ENCODE results near the gene SLC39A1. TPM values are rescaled to one million over a fixed set of nuclear protein-coding genes. Genes with fewer than 3 reads are reported as not detected.

SLC39A1 gene
- total RNA-seq, 2 donors from 2014 or later, result 76.8 to 90.9 TPM

DNA sequence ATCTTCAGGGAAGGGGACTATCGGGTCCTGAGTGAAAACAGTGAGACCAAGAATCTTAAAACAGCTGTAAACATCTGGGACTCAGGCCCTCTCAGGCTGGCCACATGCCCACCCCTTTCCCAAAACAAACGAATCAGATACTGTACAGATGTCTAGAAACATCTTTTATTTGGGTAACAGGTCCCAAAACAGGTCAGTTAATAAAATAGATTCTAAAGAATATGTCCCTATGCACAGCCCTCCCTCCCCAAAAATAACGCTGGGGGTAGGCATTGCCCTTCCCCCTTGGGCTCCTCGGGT lies 4.4 kb downstream of the SLC39A1 start:
- Histone ChIP-seq H3K27ac (peak overlapping the region; percentile 98), H3K36me3 (peaks cover 11% of the 10 kb centered on the region), H3K9ac (ENCODE audit: low read depth in 2 of 2, low read length in 2 of 2) (peak overlapping the region in 1 of 2 donors; percentile 95), H3K9me3 (no peaks in the 10 kb centered on the region), H3K4me3 (peak overlapping the region; percentile 80), H3K4me1 (peaks cover 14% of the 10 kb centered on the region), H3K27me3 (no peaks in the 10 kb centered on the region)
- DNase-seq, result no peak
- intact Hi-C loops (cut with DNase I), result no loop called here
- TF ChIP-seq, protein P1, sequence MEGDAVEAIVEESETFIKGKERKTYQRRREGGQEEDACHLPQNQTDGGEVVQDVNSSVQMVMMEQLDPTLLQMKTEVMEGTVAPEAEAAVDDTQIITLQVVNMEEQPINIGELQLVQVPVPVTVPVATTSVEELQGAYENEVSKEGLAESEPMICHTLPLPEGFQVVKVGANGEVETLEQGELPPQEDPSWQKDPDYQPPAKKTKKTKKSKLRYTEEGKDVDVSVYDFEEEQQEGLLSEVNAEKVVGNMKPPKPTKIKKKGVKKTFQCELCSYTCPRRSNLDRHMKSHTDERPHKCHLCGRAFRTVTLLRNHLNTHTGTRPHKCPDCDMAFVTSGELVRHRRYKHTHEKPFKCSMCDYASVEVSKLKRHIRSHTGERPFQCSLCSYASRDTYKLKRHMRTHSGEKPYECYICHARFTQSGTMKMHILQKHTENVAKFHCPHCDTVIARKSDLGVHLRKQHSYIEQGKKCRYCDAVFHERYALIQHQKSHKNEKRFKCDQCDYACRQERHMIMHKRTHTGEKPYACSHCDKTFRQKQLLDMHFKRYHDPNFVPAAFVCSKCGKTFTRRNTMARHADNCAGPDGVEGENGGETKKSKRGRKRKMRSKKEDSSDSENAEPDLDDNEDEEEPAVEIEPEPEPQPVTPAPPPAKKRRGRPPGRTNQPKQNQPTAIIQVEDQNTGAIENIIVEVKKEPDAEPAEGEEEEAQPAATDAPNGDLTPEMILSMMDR (IDR thresholded peaks at IDR 0.05), result no peak

DNA sequence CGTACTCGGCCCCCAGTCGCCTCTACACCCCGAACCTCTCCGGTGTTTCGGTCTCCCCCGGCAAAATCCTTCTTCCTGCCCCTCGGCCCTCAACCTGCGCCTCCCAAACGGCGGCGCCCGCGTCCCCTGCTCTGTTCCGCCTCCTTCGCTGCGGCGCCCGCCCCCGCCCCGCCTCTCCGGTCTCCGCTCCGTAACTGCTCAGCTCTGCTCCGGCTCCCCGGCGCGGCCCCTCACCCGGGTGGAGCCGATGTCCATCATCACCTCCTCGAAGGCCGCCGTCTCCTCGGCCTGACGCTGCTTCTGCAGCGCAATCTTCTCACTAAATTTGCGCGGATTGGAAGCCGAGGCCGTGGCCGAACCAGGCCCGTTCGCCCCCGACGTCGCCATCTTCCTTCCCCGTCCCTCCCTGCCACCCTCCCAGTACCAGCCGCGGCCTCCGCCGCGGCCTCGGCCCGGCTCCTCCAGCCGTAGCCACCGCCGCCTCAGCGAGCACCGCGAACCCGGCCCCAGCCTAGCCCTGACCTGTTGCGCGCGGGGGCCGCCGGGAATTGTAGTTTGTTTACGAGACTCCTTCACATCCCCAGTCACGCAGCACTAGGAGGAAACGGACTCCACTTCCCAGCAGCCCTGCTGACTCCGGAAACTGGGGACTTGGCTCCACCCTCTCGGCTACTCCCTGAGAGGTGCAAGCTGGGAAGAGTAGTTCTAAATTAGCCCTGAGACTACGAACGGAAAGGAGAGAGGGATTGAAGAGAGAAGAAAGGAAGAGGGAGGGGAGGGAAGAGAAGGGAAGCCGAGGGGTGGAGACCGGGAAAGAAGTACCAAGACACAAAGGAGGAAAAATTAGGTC lies 5.0 kb downstream of the SLC39A1 start, which contains the start of gene CRTC2:
TSS of gene CRTC2 (minus strand) at position 502 of the 850 bp plus-strand sequence. CDS start at position 387, 115 bp downstream.
- H3K9me3 ChIP-seq, result no peaks in the 10 kb centered on the region
- TF ChIP-seq, protein P1 (IDR thresholded peaks at IDR 0.05), result no peak
- peak within 1 kb of the TSS; percentile 98 for H3K27ac ChIP-seq
- DNase-seq, result peak; percentile 99
- no peaks in the 10 kb centered on the region for H3K27me3 ChIP-seq
- peak within 1 kb of the TSS; percentile 80 for H3K4me3 ChIP-seq
- intact Hi-C loops (cut with DNase I), result no loop called here
- peaks cover 11% of the 10 kb centered on the region for H3K36me3 ChIP-seq
- peak within 1 kb of the TSS; percentile 92 to 95 for H3K9ac ChIP-seq (ENCODE audit: low read depth in 2 of 2, low read length in 2 of 2)
- peaks cover 14% of the 10 kb centered on the region for H3K4me1 ChIP-seq

DNA sequence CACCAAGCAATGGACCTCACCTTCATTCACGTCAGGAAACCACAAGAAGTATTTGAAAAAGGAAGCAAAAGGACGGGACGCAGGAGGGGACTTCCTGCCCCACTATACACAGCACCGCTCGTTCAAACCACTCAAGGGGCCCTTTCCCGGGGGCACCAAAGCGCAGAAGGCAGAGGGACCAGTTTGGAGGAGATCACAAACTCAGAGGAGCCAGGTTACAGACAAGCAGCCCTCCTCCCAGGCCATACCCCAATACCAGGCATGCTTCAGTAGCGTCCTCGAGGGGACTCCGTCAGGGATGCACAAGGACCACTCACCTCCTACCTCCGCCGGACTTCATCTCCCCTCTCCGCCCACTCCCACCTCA lies 5.6 kb downstream of the SLC39A1 start:
- Histone ChIP-seq H3K4me3 (peak overlapping the region; percentile 80), H3K9ac (ENCODE audit: low read depth in 2 of 2, low read length in 2 of 2) (peak overlapping the region; percentile 92 to 95), H3K36me3 (peaks cover 12% of the 10 kb centered on the region), H3K9me3 (no peaks in the 10 kb centered on the region), H3K27ac (peak overlapping the region; percentile 98), H3K27me3 (no peaks in the 10 kb centered on the region), H3K4me1 (peaks cover 14% of the 10 kb centered on the region)
- TF ChIP-seq, protein P1 (IDR thresholded peaks at IDR 0.05), result no peak
- DNase-seq, result peak; percentile 47
- intact Hi-C loops (cut with DNase I), result no loop called here

DNA sequence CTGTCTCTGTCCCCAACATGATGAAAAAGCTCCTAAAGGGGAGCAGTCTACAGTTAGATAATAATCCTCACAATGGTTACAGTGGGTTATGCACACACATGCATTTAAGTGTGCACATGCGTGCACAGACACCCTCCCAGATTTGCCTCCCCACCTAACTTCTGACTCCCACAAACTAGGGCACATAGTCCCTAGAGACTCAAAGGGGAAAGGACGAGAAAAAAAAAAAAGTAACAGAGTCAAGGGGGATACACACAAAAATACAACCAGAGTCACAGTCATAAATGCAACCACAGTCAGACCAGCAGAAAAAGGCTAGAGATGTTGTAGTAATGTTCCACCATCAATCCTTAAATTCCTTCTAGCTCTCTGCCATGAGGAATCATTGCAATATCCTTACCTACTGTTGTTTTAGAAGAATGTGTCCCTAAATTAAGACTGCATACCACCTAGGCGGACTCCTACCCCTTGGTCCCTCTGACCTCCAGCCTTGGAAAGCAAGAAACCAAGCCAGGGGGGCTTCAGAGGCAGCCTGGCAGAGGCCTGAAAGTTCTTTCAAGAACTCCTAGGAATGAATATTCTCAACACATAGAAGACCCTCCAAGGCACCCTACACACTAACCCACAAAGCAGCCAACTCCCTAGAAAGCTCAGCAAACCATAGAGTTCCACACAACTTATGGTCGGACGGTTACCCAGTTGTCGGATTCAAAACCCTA lies 6.2 kb downstream of the SLC39A1 start:
- Histone ChIP-seq H3K36me3 (peaks cover 17% of the 10 kb centered on the region), H3K9me3 (no peaks in the 10 kb centered on the region), H3K4me3 (peak overlapping the region; percentile 80), H3K9ac (ENCODE audit: low read depth in 2 of 2, low read length in 2 of 2) (peak overlapping the region; percentile 92 to 95), H3K4me1 (peaks cover 11% of the 10 kb centered on the region), H3K27me3 (no peaks in the 10 kb centered on the region), H3K27ac (peak overlapping the region; percentile 98)
- DNase-seq, result no peak
- TF ChIP-seq, protein P1 (IDR thresholded peaks at IDR 0.05), result no peak
- intact Hi-C loops (cut with DNase I), result no loop called here

DNA sequence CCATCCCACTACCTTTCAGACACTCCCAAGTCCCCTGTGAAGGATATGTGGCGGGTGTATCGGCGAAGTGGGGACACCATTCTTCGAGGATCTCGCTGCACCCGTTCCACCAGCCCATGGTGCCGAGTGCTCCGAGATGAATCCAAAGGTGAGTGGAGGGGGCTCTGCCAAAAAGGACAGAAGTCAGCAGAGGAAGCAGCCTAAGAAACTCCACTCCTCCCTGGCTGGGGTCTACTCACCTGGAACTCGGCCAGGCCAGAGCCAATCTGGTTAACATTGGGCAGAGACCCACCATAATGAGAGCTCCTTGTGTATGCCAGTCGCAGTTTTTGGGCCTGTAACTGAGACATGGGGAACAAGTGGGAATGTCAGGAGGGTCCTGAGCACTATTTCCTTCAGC lies 8.5 kb downstream of the SLC39A1 start:
- no peak for DNase-seq
- no peaks in the 10 kb centered on the region for H3K27me3 ChIP-seq
- TF ChIP-seq, protein P1 (IDR thresholded peaks at IDR 0.05), result no peak
- peaks cover 6% of the 10 kb centered on the region for H3K36me3 ChIP-seq
- peaks cover 8% of the 10 kb centered on the region for H3K4me1 ChIP-seq
- H3K27ac ChIP-seq, result no peak overlapping the region
- H3K4me3 ChIP-seq, result no peak overlapping the region
- intact Hi-C loops (cut with DNase I), result no loop called here
- H3K9me3 ChIP-seq, result no peaks in the 10 kb centered on the region
- H3K9ac ChIP-seq (ENCODE audit: low read depth in 2 of 2, low read length in 2 of 2), result no peak overlapping the region

Measured in colonic mucosa (tissue), 4 donors.